Measurements from ENCODE around the gene SLC37A3.

GRCh38 chr7:140298213-140298612, 100.1 kb downstream of the SLC37A3 start:
- no peak for TF ChIP-seq EZH2 (IDR thresholded peaks at IDR 0.05; ENCODE audit: borderline replicate concordance, low read length)
- no peak for TF ChIP-seq CTCF (conservative IDR thresholded peaks at IDR 0.05 in 1 of 2, IDR thresholded peaks at IDR 0.05 in 1 of 2; ENCODE audit: extremely low read depth in 1 of 2, insufficient read depth in 1 of 2, low read depth in 1 of 2, low read length in 2 of 2)

Data from mammary epithelial cell (primary cell).